Activated naive CD4-positive, alpha-beta T cell treated with anti-CD3 and anti-CD28 coated beads, Interleukin-2, amount 10 ng/mL, durations not matched to agents 7 days and 5 days (primary cell): ENCODE results near the gene FOSB.
"Not testable (repeated sequence)": the region's sequence is repeated elsewhere in the genome, so short reads cannot be mapped to it uniquely, and the experiment has no call there.

Source experiments
- CTCF ChIA-PET: fragments of 350-600 bp; sonication (Branson Sonifier 250); formaldehyde crosslinking; loops from one replicate; lab custom pipeline; 2021; ENCODE audit warnings: antibody characterized with exemption; lab: Charles Lee
- DNase-seq: peaks from one replicate; pipeline ENCODE4 v3.0.0-alpha.2; 2020
- H3K27ac Mint-ChIP-seq: one replicate; pipeline ENCODE4 v1.8.0; 2021; ENCODE audit warnings: mild to moderate bottlenecking, moderate library complexity, mixed read lengths
- H3K27me3 Mint-ChIP-seq: one replicate; pipeline ENCODE4 v1.8.0; 2021; ENCODE audit warnings: mild to moderate bottlenecking, mixed read lengths
- H3K36me3 Mint-ChIP-seq: one replicate; pipeline ENCODE4 v1.8.0; 2021; ENCODE audit warnings: mixed read lengths
- H3K4me1 Mint-ChIP-seq: one replicate; pipeline ENCODE4 v1.8.0; 2021; ENCODE audit warnings: mixed read lengths
- H3K4me3 Mint-ChIP-seq: one replicate; pipeline ENCODE4 v1.8.0; 2021; ENCODE audit warnings: mild to moderate bottlenecking, moderate library complexity, mixed read lengths
- H3K9me3 Mint-ChIP-seq: one replicate; pipeline ENCODE4 v1.8.0; 2021; ENCODE audit warnings: mixed read lengths

Gene FOSB

GRCh38 chr19:45467456-45468158 is at the start of gene FOSB:
Gene FOSB, plus strand, starts transcription at chr19:45467996. Its CDS starts 591 bp downstream, at chr19:45468587.
- peaks cover 84% of the 10 kb centered on the region for H3K27me3 Mint-ChIP-seq

DNA sequence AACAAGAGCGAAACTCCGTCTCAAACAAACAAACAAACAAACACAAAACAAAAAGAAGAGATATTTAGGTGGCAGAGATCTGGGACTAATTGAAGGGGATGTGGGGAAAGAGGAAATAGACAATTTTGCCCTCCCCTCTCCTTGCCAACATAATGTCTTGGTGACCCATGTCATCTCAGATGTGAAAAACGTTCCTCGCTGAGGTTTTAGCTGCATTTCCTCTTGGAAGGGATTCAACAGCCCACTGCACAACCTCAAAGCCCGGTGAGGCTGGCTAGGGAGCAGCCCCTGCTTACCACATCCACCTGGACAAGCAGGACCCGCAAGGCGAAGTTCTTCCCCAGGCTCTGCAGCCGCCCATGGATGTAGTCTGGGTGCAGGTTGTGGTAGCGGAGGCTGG is 49.0 kb upstream of the FOSB start:
- no peak for DNase-seq
- Mint-ChIP-seq H3K36me3 (peaks cover 42% of the 10 kb centered on the region), H3K27me3 (no peaks in the 10 kb centered on the region), H3K9me3 (no peaks in the 10 kb centered on the region), H3K27ac (peak overlapping the region; percentile 53), H3K4me3 (no peak overlapping the region), H3K4me1 (peaks cover 54% of the 10 kb centered on the region)
- CTCF ChIA-PET: no interaction called here

More at GRCh38 chr19:45467456-45468158, at the start of gene FOSB:
- peak; percentile 95 for DNase-seq
- CTCF ChIA-PET: interaction anchor here (1.5 to 4.7 kb wide), 4 partner anchors 12 to 28 kb away, joined by 9 to 32 read pairs (median 27); no protein-coding TSS in a partner anchor
- Mint-ChIP-seq H3K4me1 (peaks cover 36% of the 10 kb centered on the region), H3K9me3 (no peaks in the 10 kb centered on the region), H3K27ac (peak within 1 kb of the TSS; percentile 93), H3K4me3 (peak within 1 kb of the TSS; percentile 88), H3K36me3 (no peaks in the 10 kb centered on the region)

GRCh38 chr19:45419396-45419795 is 48.4 kb upstream of the FOSB start:
- H3K27ac Mint-ChIP-seq: peak overlapping the region; percentile 84
- H3K4me1 Mint-ChIP-seq: peaks cover 60% of the 10 kb centered on the region
- peaks cover 37% of the 10 kb centered on the region for H3K36me3 Mint-ChIP-seq
- no peaks in the 10 kb centered on the region for H3K9me3 Mint-ChIP-seq
- CTCF ChIA-PET: no interaction called here
- H3K27me3 Mint-ChIP-seq: no peaks in the 10 kb centered on the region
- peak; percentile 52 for DNase-seq
- H3K4me3 Mint-ChIP-seq: peak overlapping the region; percentile 37

- Mint-ChIP-seq H3K9me3 (no peaks in the 10 kb centered on the region), H3K27ac (peak overlapping the region; percentile 55), H3K4me3 (no peak overlapping the region), H3K36me3 (peaks cover 34% of the 10 kb centered on the region), H3K27me3 (no peaks in the 10 kb centered on the region), H3K4me1 (peaks cover 64% of the 10 kb centered on the region)
- CTCF ChIA-PET: no interaction called here
- DNase-seq: no peak
Observed at GRCh38 chr19:45419895-45420294, 47.9 kb upstream of the FOSB start.

DNA sequence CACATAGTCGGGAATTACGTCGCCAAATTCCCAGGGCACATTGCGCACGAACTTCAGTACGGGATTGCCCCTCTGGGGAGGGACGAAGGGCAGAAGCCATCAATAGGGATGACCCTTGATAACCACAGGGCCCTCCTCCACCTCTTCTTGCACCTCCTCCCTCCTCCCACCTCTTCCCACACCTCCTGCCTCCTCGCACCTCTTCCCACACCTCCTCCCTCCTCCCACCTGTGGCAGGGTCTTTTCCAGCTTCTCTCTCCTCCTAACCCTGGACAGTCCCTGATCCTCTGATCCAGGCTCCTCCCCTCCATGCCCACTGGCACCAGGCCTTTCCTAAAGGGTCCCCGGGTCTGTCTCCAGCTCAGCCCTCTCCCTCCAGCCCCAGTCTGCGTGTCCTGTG is 47.4 kb upstream of the FOSB start:
- Mint-ChIP-seq H3K4me1 (peaks cover 64% of the 10 kb centered on the region), H3K27ac (peak overlapping the region; percentile 69)

GRCh38 chr19:45420871-45421270 is 46.9 kb upstream of the FOSB start:
- Mint-ChIP-seq H3K4me3 (peak overlapping the region; percentile 27), H3K27me3 (no peaks in the 10 kb centered on the region), H3K36me3 (peaks cover 31% of the 10 kb centered on the region), H3K27ac (peak overlapping the region; percentile 26), H3K4me1 (peaks cover 68% of the 10 kb centered on the region), H3K9me3 (no peaks in the 10 kb centered on the region)
- DNase-seq: no peak
- CTCF ChIA-PET: interaction anchor here (0.6 kb wide), 1 partner anchor 260 kb away, joined by 3 read pairs; no protein-coding TSS in a partner anchor

More for the DNA sequence above, 47.4 kb upstream of the FOSB start:
- Mint-ChIP-seq H3K4me3 (no peak overlapping the region), H3K27me3 (no peaks in the 10 kb centered on the region), H3K36me3 (peaks cover 34% of the 10 kb centered on the region), H3K9me3 (no peaks in the 10 kb centered on the region)
- CTCF ChIA-PET: no interaction called here
- DNase-seq: no peak

DNA sequence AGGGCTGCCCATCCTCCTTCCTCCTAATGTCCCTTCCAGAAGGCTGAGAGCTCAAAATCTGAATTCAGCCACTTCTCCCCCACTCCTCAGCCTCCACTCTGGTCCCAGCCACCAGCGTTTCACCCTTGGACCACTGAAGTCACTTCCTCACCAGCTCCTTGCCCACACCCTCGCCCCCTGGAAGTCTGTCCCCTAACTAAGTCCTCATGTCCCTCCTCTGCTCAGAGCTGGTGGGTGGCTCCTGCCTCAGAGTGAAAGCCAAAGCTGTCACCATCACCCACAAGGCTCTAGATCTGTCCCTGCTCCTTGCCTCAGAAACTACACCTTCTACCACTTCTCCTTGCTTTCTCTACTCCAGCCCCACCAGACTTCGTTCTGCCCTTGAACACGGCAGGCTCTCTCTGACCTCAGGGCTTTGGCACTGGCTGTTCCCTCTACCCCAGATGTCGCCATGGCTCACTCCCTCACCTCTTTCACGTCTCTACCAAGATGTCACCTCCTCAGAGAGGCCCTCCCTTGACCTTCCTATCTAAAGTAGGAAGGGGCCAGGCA is 45.8 kb upstream of the FOSB start:
- H3K36me3 Mint-ChIP-seq: peaks cover 25% of the 10 kb centered on the region
- no peaks in the 10 kb centered on the region for H3K9me3 Mint-ChIP-seq
- H3K4me3 Mint-ChIP-seq: peak overlapping the region; percentile 40

GRCh38 chr19:45423033-45423588 is 44.7 kb upstream of the FOSB start:
- H3K36me3 Mint-ChIP-seq: peaks cover 21% of the 10 kb centered on the region
- no peaks in the 10 kb centered on the region for H3K9me3 Mint-ChIP-seq
- CTCF ChIA-PET: interaction anchor here (0.6 to 1.9 kb wide), 2 partner anchors 17 to 18 kb away, joined by 4 to 11 read pairs; partner anchors contain the start of gene PPP1R13L
- peaks cover 71% of the 10 kb centered on the region for H3K4me1 Mint-ChIP-seq
- H3K27ac Mint-ChIP-seq: peak overlapping the region; percentile 97
- H3K4me3 Mint-ChIP-seq: peak overlapping the region; percentile 94
- H3K27me3 Mint-ChIP-seq: peaks cover 17% of the 10 kb centered on the region
- no peak for DNase-seq

More for the DNA sequence above, 45.8 kb upstream of the FOSB start:
- Mint-ChIP-seq H3K27me3 (peaks cover 6% of the 10 kb centered on the region), H3K4me1 (peaks cover 70% of the 10 kb centered on the region), H3K27ac (peak overlapping the region; percentile 74)
- no peak for DNase-seq
- CTCF ChIA-PET: interaction anchor here (0.7 to 0.9 kb wide), 2 partner anchors 17 to 18 kb away, joined by 3 read pairs; no protein-coding TSS in a partner anchor

DNA sequence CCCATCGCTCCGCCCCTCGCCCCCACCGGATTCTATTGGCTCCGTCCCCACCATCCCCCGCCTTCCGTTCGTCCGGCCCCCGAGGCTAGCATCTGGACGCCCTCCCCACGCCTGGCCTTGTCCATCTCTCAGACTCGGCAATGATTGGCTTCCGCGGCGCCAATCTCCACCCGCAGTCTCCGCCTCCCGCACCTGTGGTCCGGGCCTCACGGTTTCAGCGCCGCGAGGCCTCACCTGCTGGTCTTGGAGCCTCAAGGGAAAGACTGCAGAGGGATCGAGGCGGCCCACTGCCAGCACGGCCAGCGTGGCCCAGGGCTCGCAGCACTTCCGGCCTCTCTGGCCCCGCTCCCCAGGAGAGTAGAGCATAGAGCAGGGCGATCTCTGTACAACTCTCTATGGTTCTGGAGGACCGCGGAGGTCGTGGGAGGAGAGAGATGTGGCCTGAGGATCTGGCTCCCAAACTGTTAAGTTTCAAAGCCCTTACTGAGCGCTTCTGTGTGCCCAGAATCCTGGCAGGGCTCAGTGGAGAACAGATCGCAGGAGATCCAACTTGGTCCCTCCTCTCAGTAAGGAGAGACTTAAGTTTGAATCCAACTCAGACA is 44.1 kb upstream of the FOSB start, which contains the start of gene ERCC1:
TSS of gene ERCC1 (minus strand) at position 329 of the 602 bp plus-strand sequence. CDS start 543 bp downstream, outside the sequence.
- Mint-ChIP-seq H3K27ac (peak within 1 kb of the TSS; percentile 97), H3K4me1 (peaks cover 70% of the 10 kb centered on the region), H3K4me3 (peak within 1 kb of the TSS; percentile 94), H3K27me3 (peaks cover 22% of the 10 kb centered on the region), H3K9me3 (no peaks in the 10 kb centered on the region), H3K36me3 (peaks cover 18% of the 10 kb centered on the region)
- CTCF ChIA-PET: interaction anchor here (0.6 to 2.1 kb wide), 3 partner anchors 16 to 55 kb away, joined by 4 to 11 read pairs (median 9); partner anchors contain the start of gene PPP1R13L
- peak; percentile 95 for DNase-seq

- H3K36me3 Mint-ChIP-seq: peaks cover 18% of the 10 kb centered on the region
- H3K9me3 Mint-ChIP-seq: no peaks in the 10 kb centered on the region
- peak overlapping the region; percentile 94 for H3K4me3 Mint-ChIP-seq
- CTCF ChIA-PET: interaction anchor here (0.7 to 2.1 kb wide), 4 partner anchors 15 to 136 kb away, joined by 3 to 11 read pairs (median 6); no protein-coding TSS in a partner anchor
- peak overlapping the region; percentile 97 for H3K27ac Mint-ChIP-seq
- H3K4me1 Mint-ChIP-seq: peaks cover 62% of the 10 kb centered on the region
- peak; percentile 57 for DNase-seq
- H3K27me3 Mint-ChIP-seq: peaks cover 30% of the 10 kb centered on the region
Observed at GRCh38 chr19:45424191-45425058, 43.4 kb upstream of the FOSB start.

DNA sequence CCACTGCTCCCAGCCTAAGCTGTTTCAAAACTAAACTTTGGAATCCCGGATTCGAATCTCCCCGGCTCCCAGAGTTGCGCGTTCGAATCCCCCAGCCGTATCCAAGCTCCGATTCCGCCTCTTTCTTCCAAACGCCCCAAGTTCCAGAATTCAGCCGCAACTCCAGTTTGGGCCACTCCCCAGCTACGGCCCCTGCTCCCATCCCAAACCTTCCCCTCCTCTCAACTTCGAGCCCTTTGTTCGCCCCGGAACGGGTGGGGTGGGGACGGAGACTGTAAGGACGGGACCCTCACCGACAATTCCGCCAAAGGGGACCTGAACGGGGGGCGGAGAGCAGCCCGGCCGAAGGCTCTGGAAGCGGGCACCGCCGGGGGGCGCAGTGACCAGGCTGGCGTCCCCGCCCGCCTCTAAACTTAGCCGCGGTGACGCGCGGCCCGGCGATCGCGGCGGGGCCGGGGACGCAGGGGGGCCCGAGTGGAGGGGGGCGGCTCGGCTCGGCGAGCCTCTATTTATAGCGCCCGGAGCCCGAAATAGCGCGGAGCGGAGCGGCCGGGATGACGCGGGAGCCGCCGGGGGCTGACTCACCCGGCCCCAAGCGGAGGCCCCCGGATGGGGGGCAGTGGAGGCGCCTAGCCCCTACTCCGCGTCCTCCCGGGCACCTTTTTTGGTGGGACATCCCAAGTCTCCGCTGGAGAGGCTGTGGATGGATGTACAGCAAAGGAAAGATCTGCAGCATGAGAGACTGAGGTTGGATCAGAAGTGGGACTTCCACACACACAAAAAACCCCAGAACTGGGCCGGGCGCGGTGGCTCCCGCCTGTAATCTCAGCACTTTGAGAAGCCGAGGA is 39.2 kb upstream of the FOSB start:
- Mint-ChIP-seq H3K36me3 (peaks cover 1% of the 10 kb centered on the region), H3K27ac (no peak overlapping the region), H3K4me3 (peak overlapping the region; percentile 51), H3K4me1 (peaks cover 28% of the 10 kb centered on the region), H3K9me3 (no peaks in the 10 kb centered on the region), H3K27me3 (peaks cover 52% of the 10 kb centered on the region)
- DNase-seq: no peak
- CTCF ChIA-PET: interaction anchor here (0.7 to 1.2 kb wide), 6 partner anchors 10 to 57 kb away, joined by 3 to 15 read pairs (median 4); no protein-coding TSS in a partner anchor

DNA sequence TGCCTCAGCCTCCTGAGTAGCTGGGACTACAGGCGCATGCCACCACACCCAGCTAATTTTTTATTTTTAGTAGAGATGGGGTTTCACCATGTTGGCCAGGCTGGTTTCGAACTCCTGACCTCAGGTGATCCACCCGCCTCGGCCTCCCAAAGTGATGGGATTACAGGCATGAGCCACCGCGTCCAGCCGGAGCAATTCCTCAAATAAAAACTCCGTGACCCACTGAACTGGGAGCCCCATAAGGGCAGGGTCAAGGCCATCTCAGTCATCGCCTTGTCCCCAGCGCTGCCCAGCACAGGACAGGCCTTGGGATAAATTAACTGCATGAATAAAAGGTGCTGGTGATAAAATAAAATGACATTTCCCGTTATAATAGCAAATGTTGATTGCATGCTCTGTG is 37.9 kb upstream of the FOSB start:
- not testable (repeated sequence) for DNase-seq, H3K27ac Mint-ChIP-seq, H3K36me3 Mint-ChIP-seq, H3K9me3 Mint-ChIP-seq, H3K4me3 Mint-ChIP-seq
- peaks cover 16% of the 10 kb centered on the region for H3K4me1 Mint-ChIP-seq
- peaks cover 52% of the 10 kb centered on the region for H3K27me3 Mint-ChIP-seq
- CTCF ChIA-PET: interaction anchor here (0.5 to 1.9 kb wide), 3 partner anchors 10 to 370 kb away, joined by 3 to 13 read pairs (median 8); no protein-coding TSS in a partner anchor
